Measurements from ENCODE around the gene CAPRIN2. TPM values are rescaled to one million over a fixed set of nuclear protein-coding genes. Genes with fewer than 3 reads are reported as not detected.

The CAPRIN2 gene
- total and polyA plus RNA-seq, 2 of the 8 experiments (the other 6 are each of a cell fraction or from before 2014, with no cell fraction given) = 24.8 to 52.0 TPM

DNA sequence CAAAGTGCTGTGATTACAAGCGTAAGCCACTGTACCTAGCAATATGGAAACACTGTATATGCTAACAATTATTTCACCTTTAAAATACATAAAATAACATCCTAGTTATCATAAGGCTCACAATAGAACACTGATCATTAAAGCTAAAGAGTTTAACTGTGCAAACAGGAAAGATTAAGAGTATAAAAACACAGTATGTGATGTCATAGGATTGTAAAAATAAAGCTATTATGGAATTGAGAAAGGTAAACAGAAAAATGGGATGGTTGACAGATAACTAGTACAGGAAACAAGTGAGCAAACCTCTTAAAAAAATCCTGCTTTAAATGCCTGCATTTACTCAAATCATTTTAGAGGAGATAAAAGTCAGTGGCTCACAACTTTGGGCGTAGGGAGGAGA, 48.3 kb downstream of the CAPRIN2 start:
- Histone ChIP-seq H3K23me2 (ENCODE audit: low read depth, low read length) (no peaks in the 10 kb centered on the region; the same call in 1 of the 2 replicates), H3K9me3 (ENCODE audit: insufficient read depth in 2 of 2, low read depth in 1 of 2, low read length in 1 of 2) (peaks cover 0 to 2% of the 10 kb centered on the region in 2 experiments; a peak in 1 of 4 replicates), H3K23ac (ENCODE audit: insufficient read length) (no peak overlapping the region), H3K27me3 (replicated peaks in 1 of 4; ENCODE audit: control insufficient read depth in 3 of 4, extremely low read depth in 1 of 4, insufficient read depth in 3 of 4, low read length in 3 of 4) (no peaks in the 10 kb centered on the region), H3K14ac (ENCODE audit: insufficient read length) (no peak overlapping the region), H2BK120ac (replicated peaks; ENCODE audit: low read depth, low read length) (no peak overlapping the region), H3K4ac (replicated peaks; ENCODE audit: insufficient read length, low read depth, low read length) (no peak overlapping the region), H3K27ac (ENCODE audit: low read depth, low read length) (no peak overlapping the region), H4K5ac (ENCODE audit: insufficient read length, low read depth, low read length) (no peak overlapping the region), H3K4me2 (ENCODE audit: insufficient read depth in 1 of 2, low read depth in 2 of 2, low read length in 2 of 2) (no peak overlapping the region), H3K18ac (ENCODE audit: extremely low read depth, low read length) (no peak overlapping the region), H3K4me3 (ENCODE audit: extremely low read depth in 1 of 4, insufficient read depth in 2 of 4, low read depth in 3 of 4, low read length in 4 of 4) (no peak overlapping the region), H3K9ac (replicated peaks in 1 of 4; ENCODE audit: extremely low read depth in 1 of 4, low read depth in 3 of 4, low read length in 3 of 4) (no peak overlapping the region), H3K56ac (replicated peaks; ENCODE audit: insufficient read length, low read depth, low read length) (no peak overlapping the region), H2BK12ac (ENCODE audit: low read depth, low read length) (no peak overlapping the region), H3K79me1 (ENCODE audit: low read depth, low read length) (no peaks in the 10 kb centered on the region), H2BK20ac (ENCODE audit: low read length) (no peak overlapping the region), H3K36me3 (ENCODE audit: control insufficient read depth in 2 of 4, insufficient read depth in 4 of 4, low read length in 3 of 4) (peaks cover 0 to 31% (median 25%) of the 10 kb centered on the region in 4 experiments; a peak in 7 of 8 replicates), H4K20me1 (replicated peaks in 1 of 2; ENCODE audit: control insufficient read depth in 1 of 2, insufficient read depth in 2 of 2, low read length in 2 of 2) (no peaks in the 10 kb centered on the region), H2BK15ac (ENCODE audit: low read length) (no peak overlapping the region), H4K91ac (replicated peaks; ENCODE audit: insufficient read length, low read length) (no peak overlapping the region), H4K8ac (ENCODE audit: extremely low read depth, insufficient read depth, low read length) (no peak overlapping the region), H3K79me2 (ENCODE audit: control insufficient read depth in 1 of 2, insufficient read depth in 2 of 2, low read length in 2 of 2) (no peaks in the 10 kb centered on the region), H3K4me1 (replicated peaks in 1 of 4; ENCODE audit: control insufficient read depth in 3 of 4, insufficient read depth in 4 of 4, low read length in 3 of 4) (no peaks in the 10 kb centered on the region), H2BK5ac (ENCODE audit: low read depth, low read length) (no peak overlapping the region), H2AFZ (ENCODE audit: low read length) (no peak overlapping the region), H2AK5ac (ENCODE audit: low read depth, low read length) (no peak overlapping the region)
- no peak for FAIRE-seq
- ChIA-PET POLR2A (ENCODE audit: partially characterized antibody) (no interaction called here), CTCF (ENCODE audit: partially characterized antibody) (no interaction called here)
- 96% methylated on average over 2 of the region's 2 CpGs; no CpG with 5 or more reads in 1 of the 2 experiments for WGBS, 2 experiments (ENCODE audit: extremely low coverage in 1 of 2, insufficient coverage in 1 of 2, insufficient read length in 1 of 2, insufficient replicate concordance in 2 of 2, low coverage in 1 of 2, low lambda C conversion rate in 2 of 2, missing lambda C conversion rate in 1 of 2)
- no peak for DNase-seq (ENCODE audit: low read depth in 1 of 2, low spot score in 2 of 2)
- TF ChIP-seq EZH2 (IDR thresholded peaks at IDR 0.05; ENCODE audit: low read depth, low read length, severe bottlenecking) (no peak), GABPA (IDR thresholded peaks at IDR 0.05; ENCODE audit: borderline replicate concordance, insufficient read depth, low read length) (no peak), RBBP5 (IDR thresholded peaks at IDR 0.05; ENCODE audit: borderline replicate concordance, low read depth, low read length) (no peak), BACH1 (IDR thresholded peaks at IDR 0.05; ENCODE audit: low read length) (no peak), SP2 (IDR thresholded peaks at IDR 0.05; ENCODE audit: low read length) (no peak), TAF1 (IDR thresholded peaks at IDR 0.05; ENCODE audit: low read depth, low read length) (no peak), CEBPB (IDR thresholded peaks at IDR 0.05; ENCODE audit: low read depth, low read length) (no peak), JUND (IDR thresholded peaks at IDR 0.05; ENCODE audit: low read length) (no peak), SP4 (IDR thresholded peaks at IDR 0.05; ENCODE audit: low read length) (no peak), HDAC2 (IDR thresholded peaks at IDR 0.05; ENCODE audit: borderline replicate concordance in 1 of 2, low read depth in 2 of 2, low read length in 2 of 2) (no peak), SUZ12 (IDR thresholded peaks at IDR 0.05; ENCODE audit: low read length) (no peak), PHF8 (conservative IDR thresholded peaks at IDR 0.05; ENCODE audit: low read depth, low read length) (no peak), GTF2F1 (IDR thresholded peaks at IDR 0.05; ENCODE audit: borderline replicate concordance, low read depth, low read length) (no peak)
- TF ChIP-seq, protein P1, sequence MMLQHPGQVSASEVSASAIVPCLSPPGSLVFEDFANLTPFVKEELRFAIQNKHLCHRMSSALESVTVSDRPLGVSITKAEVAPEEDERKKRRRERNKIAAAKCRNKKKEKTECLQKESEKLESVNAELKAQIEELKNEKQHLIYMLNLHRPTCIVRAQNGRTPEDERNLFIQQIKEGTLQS (IDR thresholded peaks at IDR 0.05; ENCODE audit: insufficient read depth, low read depth, low read length) = no peak

Measured in H1 (cell line).